GM21381 (cell line): ENCODE measurements around the gene CENPQ.
"Not testable (repeated sequence)": the region's sequence is repeated elsewhere in the genome, so short reads cannot be mapped to it uniquely, and the experiment has no call there.

ENCODE experiments used
- ATAC-seq: cut with Tn5 transposase; IDR thresholded peaks from one replicate; pipeline ENCODE4 v1.9.1; 2021; ENCODE audit warnings: mild to moderate bottlenecking, moderate library complexity; ENCODE audit not compliant: unreplicated experiment

CENPQ gene, protein sequence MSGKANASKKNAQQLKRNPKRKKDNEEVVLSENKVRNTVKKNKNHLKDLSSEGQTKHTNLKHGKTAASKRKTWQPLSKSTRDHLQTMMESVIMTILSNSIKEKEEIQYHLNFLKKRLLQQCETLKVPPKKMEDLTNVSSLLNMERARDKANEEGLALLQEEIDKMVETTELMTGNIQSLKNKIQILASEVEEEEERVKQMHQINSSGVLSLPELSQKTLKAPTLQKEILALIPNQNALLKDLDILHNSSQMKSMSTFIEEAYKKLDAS

DNA sequence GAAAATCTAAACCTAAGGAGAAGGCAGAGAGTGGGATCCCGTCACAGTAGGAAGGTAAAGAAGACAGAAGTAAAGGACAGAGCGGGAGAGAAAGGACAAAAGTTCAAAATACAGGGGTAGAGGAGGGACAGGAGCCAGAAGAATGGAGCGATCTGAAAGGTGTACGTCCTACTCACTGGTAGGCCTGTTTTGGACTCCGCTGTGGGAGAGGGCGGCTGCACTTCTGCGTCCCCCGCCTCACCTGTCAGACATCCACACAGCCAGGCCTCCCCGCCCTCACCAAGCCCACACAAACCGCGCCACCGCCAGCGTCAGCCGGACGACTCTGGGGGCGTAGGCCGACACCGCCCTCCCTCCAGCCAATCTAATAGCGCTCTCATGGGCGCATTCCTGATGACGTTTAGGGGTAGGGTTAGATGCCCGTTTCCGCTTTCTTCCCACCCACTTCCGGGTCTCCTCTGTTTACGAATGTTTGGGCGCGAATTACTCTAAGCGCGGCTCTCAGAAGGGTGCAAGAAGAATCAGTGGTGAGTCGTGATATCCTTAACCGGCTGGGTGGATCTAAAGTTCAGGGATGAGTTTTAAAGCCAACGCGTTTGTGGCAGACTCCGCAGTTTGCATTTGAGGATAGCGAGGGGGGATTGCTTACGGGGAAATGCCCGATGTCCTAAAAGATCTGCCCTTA, at the start of gene CENPQ, which contains the start of gene MMUT:
Gene CENPQ (plus strand): TSS at position 444 of the 685 bp plus-strand sequence. CDS start 6,807 bp downstream, outside the sequence.
Gene MMUT (minus strand): TSS at position 327 of the 685 bp plus-strand sequence. CDS start 3,787 bp downstream, outside the sequence.
- ATAC-seq, result peak; percentile 99

GRCh38 chr6:49415358-49415757, 47.8 kb upstream of the CENPQ start:
- no peak for ATAC-seq

DNA sequence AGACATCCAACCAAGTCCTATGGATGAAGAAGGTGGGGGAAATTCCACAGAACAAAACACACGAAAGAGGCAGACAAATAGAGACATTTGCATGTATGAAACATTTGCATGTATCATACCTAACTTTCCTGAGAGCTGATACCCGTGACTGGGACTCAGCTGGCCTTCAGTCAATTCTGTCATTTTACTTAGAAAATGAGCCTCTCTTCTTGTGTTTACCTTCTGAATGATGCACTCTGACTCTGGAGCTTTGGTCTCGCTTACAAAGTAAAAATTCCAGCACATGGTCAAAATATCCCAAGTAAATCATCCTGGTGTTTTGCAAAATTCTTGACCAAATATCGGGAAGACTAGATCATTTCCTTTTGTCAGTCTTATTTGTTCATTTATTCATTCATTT, 47.0 kb upstream of the CENPQ start:
- no peak for ATAC-seq

DNA sequence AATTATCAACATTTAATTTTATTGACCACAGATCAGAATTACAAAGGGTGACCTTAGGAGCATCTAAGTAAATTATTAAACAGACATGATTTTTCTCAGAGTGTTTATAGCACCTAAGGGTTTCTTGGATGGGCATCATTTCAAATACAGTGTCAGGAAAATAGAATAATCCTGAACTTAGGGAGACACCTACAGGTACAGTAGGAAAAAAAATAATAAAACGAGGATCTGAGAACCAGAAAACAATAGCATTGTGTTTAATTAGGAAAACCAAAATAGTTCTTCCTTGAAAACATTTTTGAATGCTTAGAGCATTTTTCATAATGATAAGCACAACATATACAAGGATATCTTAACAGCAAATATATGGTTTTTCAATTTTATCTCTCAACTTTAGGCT, 39.4 kb upstream of the CENPQ start:
- ATAC-seq, result no peak

DNA sequence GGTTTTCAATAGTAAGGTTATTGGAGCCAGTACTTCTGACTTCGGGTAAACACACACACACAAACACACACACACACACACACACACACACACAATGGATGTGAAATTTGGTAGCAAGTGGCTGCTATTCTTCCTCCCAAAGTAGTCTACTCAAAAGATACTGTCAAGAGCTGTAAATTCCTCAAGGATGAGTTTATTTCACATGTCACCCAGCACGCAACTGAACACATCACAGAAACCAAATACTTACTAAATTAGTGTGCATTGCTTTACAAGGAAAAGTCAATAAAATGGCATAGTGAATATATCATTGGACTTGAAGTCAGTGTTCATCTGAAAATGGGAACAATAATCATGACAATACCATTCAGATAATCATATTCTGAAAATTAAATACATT, 33.0 kb upstream of the CENPQ start:
- no peak for ATAC-seq

DNA sequence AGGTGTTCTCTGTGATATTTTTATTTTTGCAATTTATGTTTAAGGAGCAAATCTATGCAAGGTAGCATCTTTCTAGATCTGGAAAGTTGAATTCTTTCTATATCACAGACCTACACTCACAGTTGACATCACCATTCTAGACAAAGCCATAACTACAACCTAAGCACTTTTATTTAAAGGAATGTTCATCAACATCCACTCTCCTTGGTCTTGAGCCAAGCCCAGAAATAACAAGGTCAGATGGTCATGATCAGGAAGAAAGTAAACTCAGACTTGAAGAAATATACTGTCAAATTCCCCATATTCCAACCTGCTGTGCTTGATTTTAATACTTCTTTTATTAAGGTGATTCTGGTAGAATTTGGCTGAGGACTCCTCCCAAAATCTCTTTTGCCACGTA, 32.3 kb upstream of the CENPQ start:
- ATAC-seq, result no peak

DNA sequence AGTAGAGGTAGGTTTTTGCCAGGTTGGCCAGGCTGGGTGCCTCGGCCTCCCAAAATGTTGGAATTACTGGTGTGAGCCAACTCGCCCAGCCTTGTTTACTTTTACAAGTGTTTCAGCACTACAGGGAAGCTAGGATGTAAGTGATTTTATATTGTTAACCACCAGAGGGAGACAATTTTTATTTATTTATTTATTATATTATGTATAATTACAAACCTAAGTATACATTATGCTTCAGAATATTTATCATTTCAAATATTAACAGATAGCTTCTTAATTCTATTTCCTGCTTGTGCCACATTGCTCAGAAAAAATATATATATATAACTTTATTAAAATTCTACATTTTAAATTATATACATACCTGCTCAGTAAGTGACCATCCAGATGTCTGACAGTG, 9.9 kb upstream of the CENPQ start:
- no peak for ATAC-seq

- ATAC-seq, result peak; percentile 66
Observed at GRCh38 chr6:49454787-49455709, 8.1 kb upstream of the CENPQ start.

DNA sequence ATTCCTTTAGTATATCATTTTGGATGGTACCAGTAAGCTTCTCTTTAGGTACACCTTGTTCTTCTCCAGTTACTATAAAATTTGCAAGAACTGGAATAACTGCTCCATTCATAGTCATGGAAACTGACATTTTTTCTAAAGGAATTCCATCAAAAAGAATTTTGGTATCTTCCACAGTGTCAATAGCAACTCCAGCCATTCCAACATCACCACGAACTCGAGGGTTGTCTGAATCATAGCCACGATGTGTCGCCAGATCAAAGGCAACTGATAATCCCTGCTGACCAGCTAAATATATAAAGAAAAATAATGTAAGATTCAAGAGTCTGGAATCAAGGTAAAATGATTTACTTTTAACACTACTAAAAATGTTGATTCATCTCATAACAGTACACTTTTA, 5.4 kb upstream of the CENPQ start:
- ATAC-seq, result no peak

- no peak for ATAC-seq
Observed at GRCh38 chr6:49462071-49462470, 1.1 kb upstream of the CENPQ start.

DNA sequence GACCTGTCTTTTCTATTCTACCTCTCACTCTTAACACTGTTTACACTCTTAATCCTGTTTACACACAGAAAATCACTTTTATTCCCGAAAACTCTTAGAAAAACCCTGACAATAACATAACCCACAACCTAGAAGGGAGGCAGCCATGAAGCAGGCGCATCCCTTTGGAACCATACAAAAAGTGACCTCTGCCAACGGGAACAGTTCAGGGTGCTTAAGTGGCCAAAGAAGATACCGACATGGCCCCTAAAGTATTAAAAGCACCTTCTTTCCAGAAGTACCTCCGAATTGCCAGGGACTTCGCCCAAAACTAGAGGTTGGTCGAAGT, 607 bp upstream of the CENPQ start:
- peak; percentile 2 for ATAC-seq

DNA sequence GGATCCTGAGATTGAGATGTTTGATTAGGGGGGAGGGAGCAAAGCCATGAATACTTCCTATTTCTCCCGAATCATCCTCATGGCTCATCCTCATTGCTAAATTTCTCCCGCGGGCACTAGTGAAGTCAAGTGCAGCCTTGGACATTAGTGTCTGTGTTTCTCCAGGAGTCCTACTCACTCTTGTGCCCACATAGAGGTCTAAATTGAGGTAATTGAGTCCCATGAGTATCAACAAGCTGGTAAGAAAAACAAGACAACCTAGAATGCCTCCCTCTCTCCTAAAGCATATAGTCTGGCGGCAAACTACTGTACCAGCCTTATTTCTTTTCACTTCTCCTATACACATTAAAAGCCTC, 420 bp downstream of the CENPQ start:
- peak; percentile 0 for ATAC-seq

GRCh38 chr6:49464691-49465090, 1.5 kb downstream of the CENPQ start:
- no peak for ATAC-seq

- no peak for ATAC-seq
Observed at GRCh38 chr6:49468042-49468441, 4.9 kb downstream of the CENPQ start.

DNA sequence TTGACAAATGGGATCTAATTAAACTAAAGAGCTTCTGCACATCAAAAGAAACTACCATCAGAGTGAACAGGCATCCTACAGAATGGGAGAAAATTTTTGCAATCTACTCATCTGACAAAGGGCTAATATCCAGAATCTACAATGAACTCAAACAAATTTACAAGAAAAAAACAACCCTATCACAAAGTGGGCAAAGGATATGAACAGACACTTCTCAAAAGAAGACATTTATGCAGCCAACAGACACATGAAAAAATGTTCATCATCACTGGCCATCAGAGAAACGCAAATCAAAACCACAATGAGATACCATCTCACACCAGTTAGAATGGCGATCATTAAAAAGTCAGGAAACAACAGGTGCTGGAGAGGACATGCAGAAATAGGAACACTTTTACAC, 13.4 kb downstream of the CENPQ start:
- not testable (repeated sequence) for ATAC-seq

GRCh38 chr6:49479308-49479970, 16.3 kb downstream of the CENPQ start:
- no peak for ATAC-seq

DNA sequence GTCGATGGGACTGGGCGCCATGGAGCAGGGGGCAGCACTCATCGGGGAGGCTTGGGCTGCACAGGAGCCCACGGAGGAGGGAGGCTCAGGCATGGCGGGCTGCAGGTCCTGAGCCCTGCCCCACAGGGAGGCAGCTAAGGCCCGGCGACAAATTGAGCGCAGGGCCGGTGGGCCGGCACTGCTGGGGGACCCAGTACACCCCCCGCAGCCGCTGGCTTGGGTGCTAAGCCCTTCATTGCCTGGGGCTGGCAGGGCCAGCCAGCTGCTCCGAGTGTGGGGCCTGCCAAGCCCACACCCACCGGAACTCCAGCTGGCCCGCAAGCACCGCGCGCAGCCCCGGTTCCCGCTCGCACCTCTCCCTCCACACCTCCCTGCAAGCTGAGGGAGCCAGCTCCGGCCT, 18.7 kb downstream of the CENPQ start:
- ATAC-seq, result not testable (repeated sequence)

GRCh38 chr6:49483380-49483779, 20.2 kb downstream of the CENPQ start:
- ATAC-seq, result not testable (repeated sequence)

DNA sequence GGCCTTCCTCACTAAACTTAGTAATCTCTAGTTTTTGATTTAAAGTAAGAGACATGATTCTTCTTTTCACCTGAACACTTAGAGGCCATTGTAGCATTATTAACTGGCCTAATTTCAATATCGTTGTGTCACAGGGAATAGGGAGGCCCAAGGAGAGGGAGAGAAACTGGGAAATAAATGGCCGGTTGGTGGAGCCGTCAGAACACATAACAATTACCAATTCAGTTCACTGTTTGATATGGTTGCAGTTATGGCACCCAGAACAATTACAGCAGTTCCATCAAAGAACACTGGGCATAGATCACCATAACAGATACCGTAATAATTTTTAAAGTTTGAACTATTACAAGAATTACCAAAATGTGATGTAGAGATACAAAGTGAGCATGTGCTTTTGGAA, 27.5 kb downstream of the CENPQ start:
- ATAC-seq, result no peak

- no peak for ATAC-seq
Observed at GRCh38 chr6:49497304-49497703, 34.1 kb downstream of the CENPQ start.

DNA sequence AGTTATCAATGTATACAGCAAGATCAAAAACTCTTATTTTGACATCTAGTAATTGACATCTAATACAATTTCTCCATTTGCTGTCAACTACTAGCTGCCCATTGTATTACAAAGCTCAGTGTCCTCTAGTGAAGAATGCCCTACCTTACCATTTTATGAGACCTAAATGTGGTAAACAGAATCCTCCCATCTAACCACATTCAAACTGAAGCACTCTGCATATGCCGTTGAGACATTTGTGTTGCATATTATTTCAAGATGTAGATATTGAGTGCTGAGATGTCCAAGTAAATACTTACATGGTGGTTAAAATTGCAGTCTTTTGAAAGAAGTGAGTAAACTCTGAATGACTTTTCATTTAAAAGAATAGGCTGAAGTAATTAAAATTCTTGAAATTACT, 36.0 kb downstream of the CENPQ start:
- ATAC-seq, result no peak
